GM19395 (cell line): Measurements from ENCODE around the gene MSRB1.

Experiments used
- ATAC-seq: cut with Tn5 transposase; IDR thresholded peaks from one replicate; pipeline ENCODE4 v1.9.1; 2021; ENCODE audit warnings: mild to moderate bottlenecking, moderate library complexity; ENCODE audit not compliant: unreplicated experiment

The MSRB1 gene

DNA sequence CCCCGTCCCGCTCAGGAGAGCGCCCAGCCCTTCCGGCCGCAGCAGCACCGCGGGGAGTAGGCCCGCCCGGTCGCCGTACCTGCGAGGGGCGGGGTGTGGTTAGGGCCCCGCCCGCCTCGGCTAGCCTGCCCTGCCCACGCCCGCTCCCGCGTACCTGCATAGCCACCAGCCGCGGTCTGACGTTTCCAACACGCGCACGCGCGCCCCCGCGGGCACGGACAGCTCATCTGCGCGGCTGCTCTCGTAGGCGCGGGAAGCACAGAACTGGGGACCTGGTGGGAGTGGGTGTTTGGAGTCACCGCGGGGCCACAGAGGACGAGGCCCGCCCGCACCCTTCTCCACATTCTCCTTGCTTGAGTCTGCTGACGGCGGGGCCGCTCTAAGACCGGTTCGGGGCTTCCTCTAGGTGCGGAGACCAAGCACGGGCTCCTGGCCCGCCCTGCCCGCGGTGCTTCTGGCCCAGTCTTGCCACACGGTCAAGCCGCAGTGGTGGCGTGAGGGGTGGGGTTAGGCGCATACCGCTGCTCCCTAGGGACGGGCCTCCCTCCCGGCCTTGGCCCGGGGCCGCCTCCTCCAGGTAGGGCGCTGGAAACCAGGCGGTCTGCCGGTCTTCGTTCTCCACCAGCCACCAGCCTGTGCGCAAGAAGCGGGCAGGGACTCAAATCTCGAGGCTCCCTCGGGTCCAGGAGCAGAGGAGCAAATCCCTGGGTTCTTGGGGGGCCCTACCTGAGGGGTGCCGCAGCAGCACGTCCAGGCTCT is 36.5 kb upstream of the MSRB1 start:
- ATAC-seq = no peak

DNA sequence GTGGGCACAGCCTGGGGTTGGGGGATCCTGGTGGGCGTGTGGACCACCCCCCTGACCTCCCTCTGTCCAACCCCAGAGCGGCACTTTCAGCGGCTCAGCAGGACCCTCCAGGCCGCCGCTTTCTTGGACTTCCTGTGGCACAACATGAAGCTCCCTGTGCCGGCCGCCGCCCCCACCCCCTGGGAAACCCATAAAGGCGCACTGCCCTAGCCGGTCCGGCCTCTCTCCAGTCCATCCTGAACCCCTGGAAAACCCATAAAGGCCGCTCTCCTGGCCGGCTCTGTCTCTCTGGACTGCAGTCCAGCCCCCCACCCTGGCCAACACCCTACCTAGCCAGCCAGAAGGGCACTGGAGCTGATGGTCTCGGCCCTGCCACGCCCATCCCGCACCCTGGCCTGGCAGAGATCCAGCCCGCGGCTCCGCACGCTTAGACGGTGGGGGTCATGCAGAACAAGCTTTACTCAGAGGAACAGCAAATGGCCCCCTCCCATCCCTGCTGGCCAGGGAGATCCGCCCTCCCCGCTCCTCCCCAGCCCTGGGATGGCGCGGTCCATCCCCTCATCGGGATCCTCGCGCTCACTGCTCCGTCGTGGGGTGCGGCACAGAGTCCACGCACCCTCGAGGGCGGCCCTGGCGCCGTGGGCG is 35.6 kb upstream of the MSRB1 start:
- no peak for ATAC-seq

DNA sequence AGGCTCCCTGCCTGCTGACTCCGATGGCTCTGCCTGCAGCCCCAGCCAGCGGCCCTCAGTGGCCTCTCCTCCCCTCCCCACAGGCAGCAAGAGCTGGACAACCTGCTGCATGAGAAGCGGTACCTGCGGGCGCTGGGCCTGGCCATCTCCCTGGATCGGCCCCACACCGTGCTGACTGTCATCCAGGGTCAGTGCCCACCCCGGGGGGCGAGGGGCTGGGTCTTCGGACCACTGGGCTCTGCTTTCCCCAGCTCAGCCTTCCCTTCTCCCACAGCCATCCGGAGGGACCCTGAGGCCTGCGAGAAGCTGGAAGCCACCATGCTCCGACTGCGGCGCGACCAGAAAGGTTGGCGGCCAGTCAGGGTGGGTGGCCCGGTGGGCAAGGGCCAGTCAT is 34.9 kb upstream of the MSRB1 start:
- no peak for ATAC-seq

DNA sequence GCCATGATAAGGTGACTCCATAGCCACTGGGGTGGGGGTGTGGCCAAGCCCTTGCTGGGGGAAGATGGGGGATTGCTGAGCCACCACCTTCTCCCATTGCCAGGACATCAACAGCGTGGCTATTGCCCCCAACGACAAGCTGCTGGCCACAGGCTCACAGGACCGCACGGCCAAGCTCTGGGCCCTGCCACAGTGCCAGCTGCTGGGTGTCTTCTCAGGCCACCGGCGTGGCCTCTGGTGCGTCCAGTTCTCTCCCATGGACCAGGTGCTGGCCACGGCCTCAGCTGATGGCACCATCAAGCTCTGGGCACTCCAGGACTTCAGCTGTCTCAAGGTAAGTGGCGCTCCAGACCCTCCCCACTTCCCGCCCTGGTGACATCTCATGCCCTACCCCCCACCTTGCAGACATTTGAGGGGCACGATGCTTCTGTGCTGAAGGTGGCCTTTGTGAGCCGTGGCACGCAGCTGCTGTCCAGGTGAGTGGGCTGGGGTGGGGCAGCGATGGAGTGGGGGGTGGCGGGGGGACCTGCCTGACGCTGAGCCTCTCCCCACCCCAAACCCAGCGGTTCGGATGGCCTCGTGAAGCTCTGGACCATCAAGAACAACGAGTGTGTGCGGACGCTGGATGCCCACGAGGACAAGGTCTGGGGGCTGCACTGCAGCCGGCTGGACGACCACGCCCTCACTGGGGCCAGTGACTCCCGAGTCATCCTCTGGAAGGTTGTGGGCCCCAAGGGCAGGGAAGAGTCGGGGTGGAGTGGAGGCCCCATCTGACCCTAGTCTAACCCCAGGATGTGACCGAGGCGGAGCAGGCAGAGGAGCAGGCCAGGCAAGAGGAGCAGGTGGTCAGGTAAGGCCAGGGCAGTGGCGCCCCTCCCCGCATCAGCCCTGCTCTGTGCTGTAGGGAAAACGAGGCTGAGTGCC is 34.2 kb upstream of the MSRB1 start:
- no peak for ATAC-seq

GRCh38 chr16:1976216-1976520 is 33.2 kb upstream of the MSRB1 start:
- no peak for ATAC-seq

- ATAC-seq = no peak
Measured at GRCh38 chr16:1975432-1976215, 32.6 kb upstream of the MSRB1 start.

DNA sequence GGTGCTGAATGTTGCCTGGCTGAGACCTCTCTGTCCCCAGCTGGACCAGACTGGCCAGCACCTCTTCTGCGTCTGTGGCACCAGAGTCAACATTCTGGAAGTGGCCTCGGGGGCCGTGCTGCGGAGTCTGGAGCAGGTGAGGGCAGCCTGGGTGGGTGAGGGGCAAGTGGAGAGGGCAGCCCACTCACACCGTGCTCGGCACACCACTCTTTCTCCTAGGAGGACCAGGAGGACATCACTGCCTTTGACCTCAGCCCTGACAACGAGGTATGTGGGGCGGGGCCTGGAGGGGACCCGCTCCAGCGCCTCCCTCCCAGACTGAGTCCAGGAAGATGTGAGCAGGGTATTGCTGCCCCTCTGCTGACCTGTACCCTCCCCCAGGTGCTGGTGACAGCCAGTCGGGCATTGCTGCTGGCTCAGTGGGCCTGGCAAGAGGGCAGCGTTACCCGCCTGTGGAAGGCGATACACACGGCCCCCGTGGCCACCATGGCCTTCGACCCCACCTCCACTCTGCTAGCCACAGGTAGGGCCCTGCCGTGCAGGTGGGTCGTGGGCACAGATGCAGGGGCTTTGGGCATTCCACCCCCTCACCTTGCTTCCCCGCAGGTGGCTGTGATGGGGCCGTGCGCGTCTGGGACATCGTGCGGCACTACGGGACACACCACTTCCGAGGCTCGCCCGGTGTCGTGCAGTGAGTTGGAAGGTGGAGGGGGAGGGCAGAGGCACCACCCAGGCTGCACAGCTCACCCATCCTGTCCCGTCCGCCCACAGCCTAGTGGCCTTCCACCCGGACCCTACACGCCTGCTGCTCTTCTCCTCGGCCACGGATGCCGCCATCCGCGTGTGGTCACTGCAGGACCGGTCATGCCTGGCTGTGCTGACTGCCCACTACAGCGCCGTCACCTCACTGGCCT is 31.4 kb upstream of the MSRB1 start:
- ATAC-seq = no peak

DNA sequence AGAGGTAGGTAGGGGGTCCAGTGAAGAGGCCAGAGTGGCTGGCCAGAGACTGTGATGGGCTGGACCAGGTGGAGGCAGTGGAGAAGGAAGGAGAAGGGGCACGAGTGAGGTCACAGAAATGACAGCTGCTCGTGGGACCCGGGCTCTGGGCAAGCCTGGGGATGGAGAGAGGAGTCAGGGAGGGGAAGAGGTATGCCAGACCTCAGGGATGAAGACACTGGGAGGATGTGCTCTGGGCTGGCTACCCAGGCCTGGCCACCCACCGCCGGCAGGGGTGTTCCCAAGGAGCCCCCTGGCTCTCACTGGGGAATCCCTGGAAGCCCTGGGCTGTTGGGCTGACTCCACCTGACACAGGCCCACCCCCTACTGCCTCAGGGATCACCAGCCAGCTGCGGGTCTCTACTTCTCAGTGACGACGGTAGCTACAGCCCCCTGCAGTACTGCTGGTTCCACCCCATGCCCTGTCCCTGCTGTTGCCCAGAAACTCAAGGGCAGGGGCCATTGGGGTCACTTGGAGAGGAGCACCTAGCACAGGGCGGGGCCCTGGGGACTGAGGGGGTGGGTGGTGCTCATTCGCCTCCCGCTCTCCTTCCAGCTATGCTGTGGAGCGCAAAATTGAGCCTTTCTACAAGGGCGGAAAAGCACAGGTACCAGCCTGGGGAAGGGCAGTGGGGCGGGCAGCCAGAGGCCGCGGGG is 30.6 kb upstream of the MSRB1 start:
- ATAC-seq = no peak

DNA sequence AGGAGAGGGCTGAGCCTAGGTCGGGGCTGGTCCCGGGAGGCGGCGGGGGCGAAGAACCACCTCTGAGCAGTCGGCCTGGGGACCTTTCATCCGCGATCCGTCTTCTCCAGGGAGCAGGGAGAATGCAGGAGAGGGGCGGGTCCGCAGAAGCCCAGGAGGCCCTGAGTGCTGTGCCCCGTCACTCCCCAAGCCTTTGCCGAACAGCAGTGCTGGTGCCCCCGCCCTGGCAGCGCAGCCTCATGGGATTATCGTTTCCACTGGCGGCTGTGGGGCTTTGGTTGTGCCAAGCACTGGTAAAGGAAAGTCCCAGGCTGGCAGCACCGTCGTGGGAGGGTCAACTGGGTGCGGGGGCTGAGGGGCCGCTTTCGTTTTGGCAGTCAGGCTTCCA is 29.5 kb upstream of the MSRB1 start:
- ATAC-seq = peak; percentile 4

DNA sequence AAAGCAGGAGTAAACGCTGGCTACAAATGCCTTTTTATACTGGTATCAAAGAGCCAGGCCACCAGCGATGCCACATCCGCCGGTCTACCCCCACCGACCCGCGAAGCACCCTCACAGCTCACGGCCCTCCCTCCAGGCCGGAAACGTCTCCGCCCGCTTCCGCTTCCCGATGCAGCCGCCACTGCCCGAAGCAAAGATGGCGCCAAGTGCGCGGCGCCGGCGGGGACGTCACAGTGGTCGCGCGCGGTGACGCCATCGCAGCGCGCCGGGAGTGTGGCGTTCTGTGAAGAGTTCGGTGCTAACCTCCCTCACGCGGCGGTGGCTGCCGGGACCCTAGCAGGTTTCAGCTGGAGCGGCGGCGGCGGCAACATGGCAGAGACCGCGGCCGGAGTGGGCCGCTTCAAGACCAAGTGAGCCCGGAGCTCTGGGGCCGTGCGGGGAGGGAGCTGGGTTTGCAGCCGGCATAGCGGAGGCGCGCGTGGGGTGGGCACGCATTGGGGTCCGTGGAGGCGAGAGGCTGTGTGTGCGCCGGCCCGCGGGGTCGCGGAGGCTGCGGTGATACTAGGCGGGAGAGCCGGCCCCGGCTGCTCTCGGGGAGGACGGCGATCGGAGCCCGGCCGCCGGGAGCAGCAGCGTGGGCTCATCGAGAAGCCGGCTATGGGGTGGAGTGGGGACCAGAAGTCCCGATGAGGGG is 28.9 kb upstream of the MSRB1 start, which contains the start of gene TBL3:
TBL3 (plus strand) TSS at position 258 of the 694 bp plus-strand sequence; CDS start at position 370, 112 bp downstream.
- ATAC-seq = peak; percentile 75

- ATAC-seq = no peak
Measured at GRCh38 chr16:1968146-1968953, 25.4 kb upstream of the MSRB1 start.

GRCh38 chr16:1966460-1966859 is 23.5 kb upstream of the MSRB1 start, which contains the start of gene RNF151:
Gene RNF151 (plus strand): TSS chr16:1966856. CDS start chr16:1966882, 26 bp downstream.
- no peak for ATAC-seq

- no peak for ATAC-seq
Measured at GRCh38 chr16:1965396-1966001, 22.5 kb upstream of the MSRB1 start.

GRCh38 chr16:1964506-1965395 is 21.8 kb upstream of the MSRB1 start, which contains the start of gene RPS2:
Gene RPS2 (minus strand): TSS chr16:1964826. CDS start chr16:1964625, 201 bp downstream.
- ATAC-seq = peak; percentile 79

GRCh38 chr16:1963806-1964505 is 21.0 kb upstream of the MSRB1 start:
- ATAC-seq = peak; percentile 14
